Lower leg skin (tissue), 4 donors: ENCODE results near the gene TPM4. TPM values are rescaled to one million over a fixed set of nuclear protein-coding genes. Genes with fewer than 3 reads are reported as not detected.

Source experiments
- DNase-seq, 2 donors: peaks; one replicate each; pipeline ENCODE4 v3.0.0-alpha.2; 2019; ENCODE audit warnings: low spot score in 2 of 2
- H3K4me3 ChIP-seq: fragments of 200-600 bp; sonication (generic); 2 replicates; pipeline ENCODE4 v1.5.1; 2017; ENCODE audit warnings: mild to moderate bottlenecking, low read depth; ENCODE audit not compliant: poor library complexity, severe bottlenecking
- CTCF ChIP-seq, 3 donors: fragments of 450-650 bp; IDR thresholded peaks; one replicate each; pipeline ENCODE4 v1.5.1; 2016; ENCODE audit warnings: antibody characterized with exemption in 3 of 3, mild to moderate bottlenecking in 3 of 3, moderate library complexity in 2 of 3
- POLR2A ChIP-seq, 2 donors: fragments of 450-650 bp; IDR thresholded peaks; one replicate each; pipeline ENCODE4 v1.6.1; 2016 to 2017; ENCODE audit warnings: antibody characterized with exemption in 2 of 2, mild to moderate bottlenecking in 1 of 2, moderate library complexity in 1 of 2
- WGBS, 2 donors: methylation state at CpG; one replicate each; pipeline ENCODE4 v1.1.5; 2018; 5-methylcytosine and 5-hydroxymethylcytosine counted together
- intact Hi-C: fragments of 100-400 bp; cut with DNase I; formaldehyde crosslinking; loops from one replicate; pipeline ENCODE4 v1.15.0; 2023; ENCODE audit warnings: low total_unique reads
- total RNA-seq, 4 donors: library from RNA; depleted of rRNA; stranded (reverse); fragments of >200 nt; gene quantifications; one replicate each; pipeline ENCODE4 v1.1.0, GENCODE V29; 2016

Gene TPM4
- total RNA-seq, 4 donors from 2014 or later, result 217 to 303 (median 267) TPM

GRCh38 chr19:16111909-16112752 is 35.8 kb downstream of the TPM4 start:
- intact Hi-C loops, result loop anchor here (2.0 to 10.0 kb wide), 2 partner anchors 21 to 73 kb away; partner anchors contain the start of gene FAM32A

GRCh38 chr19:16112778-16113177 is 36.5 kb downstream of the TPM4 start:
- H3K4me3 ChIP-seq, result no peak overlapping the region
- no peak for DNase-seq
- 29 to 30% methylated on average over 2 of the region's 2 CpGs for WGBS, 2 donors
- TF ChIP-seq POLR2A (IDR thresholded peaks at IDR 0.05) (no peak), CTCF (IDR thresholded peaks at IDR 0.05) (no peak)
- intact Hi-C loops, result loop anchor here (10.0 kb wide), 1 partner anchor 72 kb away; the partner anchor contains the start of gene FAM32A

More at GRCh38 chr19:16111909-16112752, 35.8 kb downstream of the TPM4 start:
- TF ChIP-seq POLR2A (IDR thresholded peaks at IDR 0.05) (no peak), CTCF (IDR thresholded peaks at IDR 0.05) (no peak)
- H3K4me3 ChIP-seq, result peak overlapping the region; percentile 99
- WGBS, 2 donors, result 2 to 3% methylated on average over 29 to 32 of the region's 37 CpGs
- DNase-seq, result no peak

GRCh38 chr19:16113727-16114126 is 37.4 kb downstream of the TPM4 start:
- intact Hi-C loops, result loop anchor here (10.0 kb wide), 1 partner anchor 71 kb away; the partner anchor contains the start of gene FAM32A

GRCh38 chr19:16115301-16116039 is 39.2 kb downstream of the TPM4 start:
- no peak for DNase-seq
- H3K4me3 ChIP-seq, result no peak overlapping the region
- TF ChIP-seq CTCF (IDR thresholded peaks at IDR 0.05) (no peak), POLR2A (IDR thresholded peaks at IDR 0.05) (no peak)
- intact Hi-C loops, result loop anchor here (10.0 kb wide), 1 partner anchor 69 kb away; the partner anchor contains the start of gene FAM32A
- WGBS, 2 donors, result 81 to 86% methylated on average over 8 to 9 of the region's 9 CpGs

More at GRCh38 chr19:16113727-16114126, 37.4 kb downstream of the TPM4 start:
- WGBS, 2 donors, result 87 to 96% methylated on average over 3 of the region's 3 CpGs
- no peak overlapping the region for H3K4me3 ChIP-seq
- DNase-seq, result no peak
- TF ChIP-seq POLR2A (IDR thresholded peaks at IDR 0.05) (no peak), CTCF (IDR thresholded peaks at IDR 0.05) (no peak)

- 73 to 77% methylated on average over 4 of the region's 4 CpGs for WGBS, 2 donors
- TF ChIP-seq CTCF (IDR thresholded peaks at IDR 0.05) (no peak), POLR2A (IDR thresholded peaks at IDR 0.05) (no peak)
- H3K4me3 ChIP-seq, result no peak overlapping the region
- intact Hi-C loops, result loop anchor here (10.0 kb wide), 1 partner anchor 69 kb away; the partner anchor contains the start of gene FAM32A
- no peak for DNase-seq
Observed at GRCh38 chr19:16116067-16116466, 39.8 kb downstream of the TPM4 start.
